Measurements from ENCODE around the gene ACAD8. TPM values are rescaled to one million over a fixed set of nuclear protein-coding genes. Genes with fewer than 3 reads are reported as not detected.

The ACAD8 gene
- total and polyA plus RNA-seq, 7 experiments from 2014 or later, result 18.5 to 40.2 (median 26.1) TPM

GRCh38 chr11:134228625-134229024, 24.7 kb upstream of the ACAD8 start:
- intact Hi-C loops (cut with micrococcal nuclease), result loop anchor here (5.0 to 10.0 kb wide), 3 partner anchors 164 to 301 kb away; partner anchors contain the start of gene JAM3 (in 1 of the 2)
- DNase-seq (peak in 1 of 9 donors; percentile 12), ATAC-seq (no peak)
- peak overlapping the region in 8 of 10 donors; percentile 38 to 89 (median 60) for H3K4me3 Mint-ChIP-seq
- peaks cover 0 to 4% (median 0%) of the 10 kb centered on the region in 5 donors for H3K27me3 Mint-ChIP-seq
- H3K27ac ChIP-seq (ENCODE audit: low read depth, low read length), result no peak overlapping the region
- H3K9me3 ChIP-seq (ENCODE audit: control insufficient read depth in 2 of 3, low read length in 3 of 3), result no peaks in the 10 kb centered on the region
- peaks cover 0 to 5% (median 0%) of the 10 kb centered on the region in 11 donors for H3K9me3 Mint-ChIP-seq
- peaks cover 51 to 81% (median 70%) of the 10 kb centered on the region in 7 donors for H3K4me1 Mint-ChIP-seq
- H3K4me1 ChIP-seq (ENCODE audit: control insufficient read depth in 2 of 2, insufficient read depth in 2 of 2, low read length in 2 of 2), result peaks cover 50 to 63% of the 10 kb centered on the region in 2 donors
- no peaks in the 10 kb centered on the region for H3K27me3 ChIP-seq (ENCODE audit: control insufficient read depth in 2 of 2, insufficient read depth in 2 of 2, low read length in 2 of 2)
- H3K4me3 ChIP-seq (ENCODE audit: low read length), result no peak overlapping the region
- peaks cover 0 to 22% (median 0%) of the 10 kb centered on the region in 5 donors for H3K36me3 Mint-ChIP-seq
- ChIA-PET POLR2A (interaction anchor here (7.4 kb wide), 1 partner anchor 23 kb away, joined by 111 read pairs; the partner anchor contains the start of genes ACAD8 and THYN1), CTCF (no interaction called here)
- H3K36me3 ChIP-seq (ENCODE audit: control insufficient read depth in 2 of 3, insufficient read depth in 3 of 3, low read length in 3 of 3), result peaks cover 0 to 4% (median 0%) of the 10 kb centered on the region in 3 experiments
- H3K27ac Mint-ChIP-seq, result peak overlapping the region in 3 of 9 donors; percentile 2 to 58 (median 19)

DNA sequence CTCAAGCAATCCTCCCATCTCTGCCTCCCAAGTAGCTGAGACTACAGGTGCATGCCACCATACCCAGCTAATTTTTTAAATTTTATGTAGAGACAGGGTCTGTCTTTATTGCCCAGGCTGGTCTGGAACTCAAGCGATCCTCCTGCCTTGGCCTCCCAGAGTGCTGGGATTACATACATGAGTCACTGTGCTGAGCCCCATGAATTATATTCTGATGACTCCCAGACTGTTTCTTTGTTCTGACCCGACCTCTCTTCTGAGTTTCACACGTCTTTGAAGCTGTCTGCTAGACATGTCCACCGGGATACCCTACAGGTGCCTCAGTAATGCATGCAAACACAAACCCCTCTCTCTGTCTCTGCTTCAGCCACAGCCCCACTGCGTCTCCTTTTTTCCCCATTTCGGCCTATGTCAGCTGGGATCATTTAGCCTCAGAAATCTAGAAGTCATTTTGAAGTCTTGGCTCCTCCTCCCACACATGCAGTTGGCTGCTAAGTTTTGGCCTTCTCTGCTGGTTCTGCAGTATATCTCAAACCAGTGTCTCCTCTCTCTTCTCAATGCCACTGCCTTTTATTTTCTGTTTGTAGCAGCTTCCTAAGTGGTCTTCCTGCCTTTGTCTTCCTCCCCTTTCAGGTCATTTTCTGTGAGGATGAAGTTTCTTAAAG, 24.1 kb upstream of the ACAD8 start:
- H3K27me3 ChIP-seq (ENCODE audit: control insufficient read depth in 2 of 2, insufficient read depth in 2 of 2, low read length in 2 of 2), result no peaks in the 10 kb centered on the region
- Mint-ChIP-seq H3K4me1 (peaks cover 51 to 77% (median 70%) of the 10 kb centered on the region in 7 donors), H3K9me3 (no peaks in the 10 kb centered on the region), H3K27ac (peak overlapping the region in 8 of 9 donors; percentile 34 to 90 (median 75)), H3K4me3 (peak overlapping the region in 8 of 10 donors; percentile 23 to 82 (median 54)), H3K36me3 (peaks cover 0 to 22% (median 0%) of the 10 kb centered on the region in 5 donors), H3K27me3 (no peaks in the 10 kb centered on the region)
- no peak overlapping the region for H3K4me3 ChIP-seq (ENCODE audit: low read length)
- ChIA-PET POLR2A (interaction anchor here (7.4 kb wide), 1 partner anchor 22 kb away, joined by 111 read pairs; the partner anchor contains the start of genes ACAD8 and THYN1), CTCF (interaction anchor here (0.6 kb wide), 1 partner anchor 210 kb away, joined by 3 read pairs; no protein-coding TSS in a partner anchor)
- no peaks in the 10 kb centered on the region for H3K9me3 ChIP-seq (ENCODE audit: control insufficient read depth in 2 of 3, low read length in 3 of 3)
- peaks cover 0 to 4% (median 0%) of the 10 kb centered on the region in 3 experiments for H3K36me3 ChIP-seq (ENCODE audit: control insufficient read depth in 2 of 3, insufficient read depth in 3 of 3, low read length in 3 of 3)
- DNase-seq (no peak), ATAC-seq (no peak)
- no peak overlapping the region for H3K27ac ChIP-seq (ENCODE audit: low read depth, low read length)
- intact Hi-C loops (cut with micrococcal nuclease), result loop anchor here (5.0 to 10.0 kb wide), 3 partner anchors 164 to 302 kb away; partner anchors contain the start of gene JAM3 (in 1 of the 2)
- H3K4me1 ChIP-seq (ENCODE audit: control insufficient read depth in 2 of 2, insufficient read depth in 2 of 2, low read length in 2 of 2), result peaks cover 50 to 63% of the 10 kb centered on the region in 2 donors

GRCh38 chr11:134230339-134230738, 23.0 kb upstream of the ACAD8 start:
- CTCF ChIA-PET, result interaction anchor here (1.1 kb wide), 1 partner anchor 23 kb away, joined by 5 read pairs; no protein-coding TSS in a partner anchor
- Mint-ChIP-seq H3K4me3 (peak overlapping the region in 4 of 10 donors; percentile 16 to 70 (median 58)), H3K27ac (peak overlapping the region; percentile 23 to 90 (median 51)), H3K9me3 (no peaks in the 10 kb centered on the region), H3K4me1 (peaks cover 51 to 77% (median 70%) of the 10 kb centered on the region in 7 donors), H3K36me3 (peaks cover 0 to 24% (median 3%) of the 10 kb centered on the region in 5 donors), H3K27me3 (no peaks in the 10 kb centered on the region)
- peak overlapping the region; percentile 9 for H3K27ac ChIP-seq (ENCODE audit: low read depth, low read length)
- no peaks in the 10 kb centered on the region for H3K27me3 ChIP-seq (ENCODE audit: control insufficient read depth in 2 of 2, insufficient read depth in 2 of 2, low read length in 2 of 2)
- DNase-seq (no peak), ATAC-seq (no peak)
- no peak overlapping the region for H3K4me3 ChIP-seq (ENCODE audit: low read length)
- H3K36me3 ChIP-seq (ENCODE audit: control insufficient read depth in 2 of 3, insufficient read depth in 3 of 3, low read length in 3 of 3), result peaks cover 0 to 9% (median 4%) of the 10 kb centered on the region in 3 experiments
- peaks cover 50 to 63% of the 10 kb centered on the region in 2 donors for H3K4me1 ChIP-seq (ENCODE audit: control insufficient read depth in 2 of 2, insufficient read depth in 2 of 2, low read length in 2 of 2)
- H3K9me3 ChIP-seq (ENCODE audit: control insufficient read depth in 2 of 3, low read length in 3 of 3), result no peaks in the 10 kb centered on the region
- intact Hi-C loops (cut with micrococcal nuclease), result no loop called here
- POLR2A ChIA-PET, result interaction anchor here (1.1 kb wide), 1 partner anchor 19 kb away, joined by 4 read pairs; no protein-coding TSS in a partner anchor

DNA sequence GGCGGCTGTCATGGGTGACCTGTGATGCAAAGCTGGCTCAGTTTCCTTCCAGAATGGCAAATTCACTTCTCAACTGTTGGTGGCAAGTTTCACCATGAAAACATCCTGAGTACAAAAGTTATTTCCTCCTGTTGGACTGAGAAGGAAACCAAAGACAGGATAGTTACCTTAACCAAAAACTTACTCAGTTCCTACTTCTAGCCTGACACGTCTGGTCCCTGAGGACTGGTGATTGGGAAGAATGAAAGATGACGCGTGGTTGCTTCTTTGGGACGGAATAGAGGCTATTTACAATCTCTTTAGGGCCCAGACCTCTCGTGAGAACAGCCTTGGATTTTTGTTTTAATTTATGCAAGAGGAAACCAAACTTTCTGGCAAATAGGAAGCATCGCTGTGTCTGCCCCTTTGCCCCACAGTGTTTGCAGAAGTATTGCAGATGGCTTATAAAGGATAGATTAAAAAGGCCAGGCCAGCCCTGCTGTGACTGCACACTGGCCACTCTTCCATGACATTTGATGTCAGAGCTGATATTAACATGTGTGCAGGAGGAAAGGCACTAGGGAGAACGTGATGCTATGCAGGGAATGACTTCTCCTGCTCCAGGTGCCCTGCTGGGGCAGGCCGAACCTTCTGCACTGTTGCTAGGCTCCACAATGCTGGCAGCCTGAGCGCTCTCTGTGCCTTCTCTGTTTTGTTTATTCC, 21.3 kb upstream of the ACAD8 start:
- H3K27me3 ChIP-seq (ENCODE audit: control insufficient read depth in 2 of 2, insufficient read depth in 2 of 2, low read length in 2 of 2), result no peaks in the 10 kb centered on the region
- no peak overlapping the region for H3K27ac ChIP-seq (ENCODE audit: low read depth, low read length)
- Mint-ChIP-seq H3K9me3 (no peaks in the 10 kb centered on the region), H3K4me1 (peaks cover 41 to 59% (median 54%) of the 10 kb centered on the region in 7 donors), H3K36me3 (peaks cover 0 to 24% (median 8%) of the 10 kb centered on the region in 5 donors), H3K27ac (peak overlapping the region in 5 of 9 donors; percentile 12 to 66 (median 25)), H3K4me3 (peak overlapping the region in 1 of 10 donors; percentile 13), H3K27me3 (no peaks in the 10 kb centered on the region)
- peaks cover 0 to 22% (median 10%) of the 10 kb centered on the region in 3 experiments for H3K36me3 ChIP-seq (ENCODE audit: control insufficient read depth in 2 of 3, insufficient read depth in 3 of 3, low read length in 3 of 3)
- ATAC-seq (no peak), DNase-seq (no peak)
- ChIA-PET POLR2A (no interaction called here), CTCF (no interaction called here)
- H3K4me1 ChIP-seq (ENCODE audit: control insufficient read depth in 2 of 2, insufficient read depth in 2 of 2, low read length in 2 of 2), result peaks cover 34 to 46% of the 10 kb centered on the region in 2 donors
- H3K9me3 ChIP-seq (ENCODE audit: control insufficient read depth in 2 of 3, low read length in 3 of 3), result no peaks in the 10 kb centered on the region
- H3K4me3 ChIP-seq (ENCODE audit: low read length), result no peak overlapping the region
- intact Hi-C loops (cut with micrococcal nuclease), result no loop called here

DNA sequence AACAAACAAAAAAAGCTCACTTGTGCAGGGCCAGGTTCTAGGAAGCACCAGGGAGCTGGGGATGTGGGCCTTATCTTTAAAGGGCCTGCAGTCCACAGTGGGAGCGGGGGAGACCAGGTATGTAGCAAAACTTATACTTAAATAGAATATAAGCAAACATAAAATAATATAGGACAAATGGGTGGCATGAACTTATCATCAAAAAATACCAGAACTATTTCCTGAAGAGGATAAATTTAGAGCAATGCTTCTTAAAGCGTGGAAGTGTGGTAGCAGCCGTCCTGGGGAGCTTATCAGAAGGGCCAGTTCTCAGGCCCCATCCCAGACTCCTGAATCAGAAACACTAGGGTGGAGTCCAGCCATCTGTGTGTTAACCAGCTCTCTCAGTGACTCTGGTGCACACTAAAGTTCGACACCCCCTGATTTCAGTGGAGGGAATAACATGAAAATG, 19.6 kb upstream of the ACAD8 start:
- ChIA-PET CTCF (interaction anchor here (0.5 to 1.2 kb wide), 3 partner anchors 9 to 29 kb away, joined by 3 to 4 read pairs (median 3); partner anchors contain the start of gene VPS26B), POLR2A (interaction anchor here (1.0 to 2.7 kb wide), 4 partner anchors 9 to 42 kb away, joined by 3 to 13 read pairs (median 4); partner anchors contain the start of genes ACAD8, GLB1L3, NCAPD3 and THYN1)
- no peak for ATAC-seq
- Mint-ChIP-seq H3K9me3 (no peaks in the 10 kb centered on the region), H3K4me1 (peaks cover 31 to 45% (median 41%) of the 10 kb centered on the region in 7 donors), H3K27ac (peak overlapping the region in 1 of 9 donors; percentile 30), H3K4me3 (no peak overlapping the region), H3K36me3 (peaks cover 3 to 31% (median 12%) of the 10 kb centered on the region in 5 donors), H3K27me3 (no peaks in the 10 kb centered on the region)
- Histone ChIP-seq H3K27me3 (ENCODE audit: control insufficient read depth in 2 of 2, insufficient read depth in 2 of 2, low read length in 2 of 2) (no peaks in the 10 kb centered on the region), H3K27ac (ENCODE audit: low read depth, low read length) (no peak overlapping the region), H3K4me3 (ENCODE audit: low read length) (no peak overlapping the region), H3K9me3 (ENCODE audit: control insufficient read depth in 2 of 3, low read length in 3 of 3) (no peaks in the 10 kb centered on the region), H3K4me1 (ENCODE audit: control insufficient read depth in 2 of 2, insufficient read depth in 2 of 2, low read length in 2 of 2) (peaks cover 23 to 31% of the 10 kb centered on the region in 2 donors), H3K36me3 (ENCODE audit: control insufficient read depth in 2 of 3, insufficient read depth in 3 of 3, low read length in 3 of 3) (peaks cover 0 to 34% (median 10%) of the 10 kb centered on the region in 3 experiments)
- no peak for DNase-seq
- intact Hi-C loops (cut with micrococcal nuclease), result no loop called here

- Histone ChIP-seq H3K27me3 (ENCODE audit: control insufficient read depth in 2 of 2, insufficient read depth in 2 of 2, low read length in 2 of 2) (no peaks in the 10 kb centered on the region), H3K4me3 (ENCODE audit: low read length) (no peak overlapping the region), H3K36me3 (ENCODE audit: control insufficient read depth in 2 of 3, insufficient read depth in 3 of 3, low read length in 3 of 3) (peaks cover 4 to 49% (median 10%) of the 10 kb centered on the region in 3 experiments), H3K4me1 (ENCODE audit: control insufficient read depth in 2 of 2, insufficient read depth in 2 of 2, low read length in 2 of 2) (peaks cover 6 to 14% of the 10 kb centered on the region in 2 donors), H3K9me3 (ENCODE audit: control insufficient read depth in 2 of 3, low read length in 3 of 3) (no peaks in the 10 kb centered on the region), H3K27ac (ENCODE audit: low read depth, low read length) (no peak overlapping the region)
- DNase-seq (no peak), ATAC-seq (no peak)
- H3K27me3 Mint-ChIP-seq, result no peaks in the 10 kb centered on the region
- ChIA-PET POLR2A (interaction anchor here (2.7 kb wide), 1 partner anchor 11 kb away, joined by 13 read pairs; the partner anchor contains the start of genes NCAPD3 and VPS26B), CTCF (interaction anchor here (0.9 kb wide), 1 partner anchor 26 kb away, joined by 3 read pairs; no protein-coding TSS in a partner anchor)
- H3K4me3 Mint-ChIP-seq, result no peak overlapping the region
- peak overlapping the region in 1 of 9 donors; percentile 3 for H3K27ac Mint-ChIP-seq
- intact Hi-C loops (cut with micrococcal nuclease), result no loop called here
- peaks cover 15 to 28% (median 26%) of the 10 kb centered on the region in 7 donors for H3K4me1 Mint-ChIP-seq
- peaks cover 7 to 41% (median 12%) of the 10 kb centered on the region in 5 donors for H3K36me3 Mint-ChIP-seq
- H3K9me3 Mint-ChIP-seq, result no peaks in the 10 kb centered on the region
Measured at GRCh38 chr11:134235399-134235798, 18.0 kb upstream of the ACAD8 start.
